Prostate gland (tissue), 2 donors: ENCODE data around the gene RNU2-1. TPM values are rescaled to one million over a fixed set of nuclear protein-coding genes. Genes with fewer than 3 reads are reported as not detected.

Experiments used
- DNase-seq: peaks from one replicate; pipeline ENCODE4 v3.0.0-alpha.2; 2019; ENCODE audit warnings: low spot score
- H3K27ac ChIP-seq, 2 donors: fragments of 200-600 bp; sonication (generic); 2 replicates each; pipeline ENCODE4 v1.5.1; 2017 to 2019
- H3K27me3 ChIP-seq: fragments of 200-600 bp; sonication (generic); replicated peaks from 2 replicates; pipeline ENCODE4 v1.5.1; 2019; ENCODE audit not compliant: insufficient read depth
- H3K36me3 ChIP-seq, 2 donors: fragments of 200-600 bp; sonication (generic); 1 replicate in 1 of 2; 2 replicates in 1 of 2; pipeline versions ENCODE4 v1.5.1 to v1.8.1; 2017 to 2019
- H3K4me1 ChIP-seq: fragments of 200-600 bp; sonication (generic); replicated peaks from 2 replicates; pipeline ENCODE4 v1.5.1; 2019
- H3K4me3 ChIP-seq, 2 donors: fragments of 200-600 bp; sonication (generic); 2 replicates each; pipeline ENCODE4 v1.5.1; 2017 to 2019
- H3K9me3 ChIP-seq: fragments of 200-600 bp; sonication (generic); 2 replicates; pipeline ENCODE4 v1.5.1; 2017
- CTCF ChIP-seq, 4 experiments: fragments of 200-600 bp in 2 of 4; fragments of 450-650 bp in 2 of 4; sonication (generic) in 2 of 4; IDR thresholded peaks; 1 replicate in 3 of 4; 2 replicates in 1 of 4; pipeline ENCODE4 v1.5.1; 2016 to 2019; ENCODE audit warnings: antibody characterized with exemption in 4 of 4, mild to moderate bottlenecking in 2 of 4, moderate library complexity in 2 of 4
- POLR2A ChIP-seq: fragments of 450-650 bp; IDR thresholded peaks from one replicate; pipeline ENCODE4 v1.6.1; 2016; ENCODE audit warnings: antibody characterized with exemption, mild to moderate bottlenecking
- POLR2AphosphoS5 ChIP-seq: sonication (generic); formaldehyde crosslinking; IDR thresholded peaks from one replicate; pipeline ENCODE4 v1.6.1; 2017; ENCODE audit warnings: antibody characterized with exemption
- WGBS: methylation state at CpG from one replicate; pipeline ENCODE4 v1.1.5; 2018; 5-methylcytosine and 5-hydroxymethylcytosine counted together
- intact Hi-C: fragments of 100-400 bp; cut with DNase I; formaldehyde crosslinking; loops from one replicate; pipeline ENCODE4 v1.14.2; 2022
- total RNA-seq, 2 donors: library from RNA; depleted of rRNA; stranded (reverse); fragments of >200 nt; gene quantifications; one replicate each; pipeline ENCODE4 v1.1.0, GENCODE V29; 2016

RNU2-1 gene
- total RNA-seq, 2 donors from 2014 or later = not detected

- intact Hi-C loops = loop anchor here (10.0 kb wide), 1 partner anchor 266 kb away; the partner anchor contains the start of gene DHX8
- H3K36me3 ChIP-seq = peaks cover 0 to 5% of the 10 kb centered on the region in 2 donors
Measured at GRCh38 chr17:43219001-43219400, 14.8 kb downstream of the RNU2-1 start.

GRCh38 chr17:43217614-43218087, 16.1 kb downstream of the RNU2-1 start:
- Histone ChIP-seq H3K4me3 (no peak overlapping the region), H3K36me3 (peaks cover 0 to 5% of the 10 kb centered on the region in 2 donors), H3K9me3 (no peaks in the 10 kb centered on the region), H3K27ac (no peak overlapping the region), H3K27me3 (no peaks in the 10 kb centered on the region), H3K4me1 (peaks cover 4% of the 10 kb centered on the region)
- 96% methylated on average over 2 of the region's 2 CpGs for WGBS
- no peak for TF ChIP-seq POLR2AphosphoS5
- no peak for TF ChIP-seq CTCF (IDR thresholded peaks at IDR 0.05)
- no peak for TF ChIP-seq POLR2A
- no peak for DNase-seq
- intact Hi-C loops = loop anchor here (10.0 kb wide), 1 partner anchor 267 kb away; the partner anchor contains the start of gene DHX8

More at GRCh38 chr17:43219001-43219400, 14.8 kb downstream of the RNU2-1 start:
- no peak overlapping the region for H3K4me3 ChIP-seq
- no peaks in the 10 kb centered on the region for H3K9me3 ChIP-seq
- whole genome bisulfite sequencing = 58% methylated on average over 2 of the region's 2 CpGs
- H3K27me3 ChIP-seq = no peaks in the 10 kb centered on the region
- no peak for DNase-seq
- no peaks in the 10 kb centered on the region for H3K4me1 ChIP-seq
- H3K27ac ChIP-seq = no peak overlapping the region
- no peak for TF ChIP-seq CTCF (IDR thresholded peaks at IDR 0.05)
- no peak for TF ChIP-seq POLR2A
- no peak for TF ChIP-seq POLR2AphosphoS5

- Histone ChIP-seq H3K4me1 (peaks cover 5% of the 10 kb centered on the region), H3K4me3 (no peak overlapping the region), H3K9me3 (no peaks in the 10 kb centered on the region), H3K27me3 (no peaks in the 10 kb centered on the region), H3K36me3 (peaks cover 0 to 5% of the 10 kb centered on the region in 2 donors), H3K27ac (no peak overlapping the region)
- TF ChIP-seq POLR2A (no peak), CTCF (IDR thresholded peaks at IDR 0.05) (no peak), POLR2AphosphoS5 (no peak)
- WGBS = 86% methylated on average over 4 of the region's 4 CpGs
- intact Hi-C loops = loop anchor here (10.0 kb wide), 1 partner anchor 268 kb away; the partner anchor contains the start of gene DHX8
- DNase-seq = no peak
Measured at GRCh38 chr17:43216762-43217613, 16.8 kb downstream of the RNU2-1 start.

GRCh38 chr17:43216369-43216761, 17.4 kb downstream of the RNU2-1 start:
- 93% methylated on average over 4 of the region's 4 CpGs for WGBS
- intact Hi-C loops = loop anchor here (10.0 kb wide), 1 partner anchor 268 kb away; the partner anchor contains the start of gene DHX8
- Histone ChIP-seq H3K36me3 (peaks cover 0 to 5% of the 10 kb centered on the region in 2 donors), H3K4me1 (peaks cover 5% of the 10 kb centered on the region), H3K27me3 (no peaks in the 10 kb centered on the region), H3K4me3 (no peak overlapping the region), H3K9me3 (no peaks in the 10 kb centered on the region), H3K27ac (no peak overlapping the region)
- no peak for DNase-seq
- TF ChIP-seq POLR2A (no peak), POLR2AphosphoS5 (no peak), CTCF (IDR thresholded peaks at IDR 0.05) (no peak)
